ENCODE data around the gene GPN2. TPM values are rescaled to one million over a fixed set of nuclear protein-coding genes. Genes with fewer than 3 reads are reported as not detected.
A peak's percentile ranks its signal among the peaks of the same experiment; 100 is the strongest.

GPN2 gene
- total and polyA plus RNA-seq, 8 donors = 23.5 to 34.1 (median 31.0) TPM

DNA sequence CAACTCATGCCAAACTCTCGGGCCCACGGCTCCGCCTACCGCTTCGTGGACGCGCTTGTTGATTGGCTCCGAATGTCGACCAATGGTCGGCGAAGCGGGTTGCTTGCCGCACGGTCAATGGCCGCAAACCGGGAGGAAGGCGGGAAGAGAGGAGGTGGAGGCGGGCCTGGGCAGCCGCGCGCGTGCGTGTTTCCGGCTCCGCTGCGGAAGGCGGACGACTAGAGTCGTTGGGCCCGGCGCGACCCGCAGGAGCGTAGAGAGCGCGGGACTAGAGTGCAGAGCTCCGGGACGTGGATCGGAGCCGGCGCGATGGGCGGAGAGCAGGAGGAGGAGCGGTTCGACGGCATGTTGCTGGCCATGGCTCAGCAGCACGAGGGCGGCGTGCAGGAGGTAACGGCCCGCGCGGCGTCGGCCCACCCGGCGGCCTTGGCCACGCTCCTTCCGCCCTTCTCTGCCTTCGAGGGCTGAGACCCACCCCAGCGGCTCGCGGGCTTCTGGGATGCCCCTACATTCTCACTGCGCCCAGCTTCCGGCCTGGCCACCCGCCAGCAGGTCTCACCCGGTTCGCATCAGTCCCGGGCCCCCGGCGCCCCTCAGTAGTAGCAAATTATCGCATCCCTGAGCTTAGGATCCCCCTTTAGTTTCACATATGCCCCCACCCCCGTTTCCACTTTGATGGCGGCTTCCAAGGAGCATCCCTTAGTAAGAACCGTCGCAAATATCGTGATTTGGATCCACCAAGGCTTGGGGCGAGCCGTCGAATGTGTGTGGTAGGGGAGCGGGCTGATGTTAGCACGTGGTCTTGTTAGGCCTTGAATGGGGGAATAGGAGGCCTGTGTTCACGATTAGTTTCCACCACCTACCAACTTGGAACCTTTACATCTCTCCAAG, 31.7 kb upstream of the GPN2 start, which contains the start of gene NUDC:
TSS of gene NUDC (plus strand) at position 204 of the 891 bp plus-strand sequence. CDS start at position 310, 106 bp downstream.
- H3K9me3 ChIP-seq = no peaks in the 10 kb centered on the region
- H3K27me3 ChIP-seq = no peaks in the 10 kb centered on the region
- peaks cover 3 to 36% of the 10 kb centered on the region in 2 donors for H3K36me3 ChIP-seq
- TF ChIP-seq, protein P1, sequence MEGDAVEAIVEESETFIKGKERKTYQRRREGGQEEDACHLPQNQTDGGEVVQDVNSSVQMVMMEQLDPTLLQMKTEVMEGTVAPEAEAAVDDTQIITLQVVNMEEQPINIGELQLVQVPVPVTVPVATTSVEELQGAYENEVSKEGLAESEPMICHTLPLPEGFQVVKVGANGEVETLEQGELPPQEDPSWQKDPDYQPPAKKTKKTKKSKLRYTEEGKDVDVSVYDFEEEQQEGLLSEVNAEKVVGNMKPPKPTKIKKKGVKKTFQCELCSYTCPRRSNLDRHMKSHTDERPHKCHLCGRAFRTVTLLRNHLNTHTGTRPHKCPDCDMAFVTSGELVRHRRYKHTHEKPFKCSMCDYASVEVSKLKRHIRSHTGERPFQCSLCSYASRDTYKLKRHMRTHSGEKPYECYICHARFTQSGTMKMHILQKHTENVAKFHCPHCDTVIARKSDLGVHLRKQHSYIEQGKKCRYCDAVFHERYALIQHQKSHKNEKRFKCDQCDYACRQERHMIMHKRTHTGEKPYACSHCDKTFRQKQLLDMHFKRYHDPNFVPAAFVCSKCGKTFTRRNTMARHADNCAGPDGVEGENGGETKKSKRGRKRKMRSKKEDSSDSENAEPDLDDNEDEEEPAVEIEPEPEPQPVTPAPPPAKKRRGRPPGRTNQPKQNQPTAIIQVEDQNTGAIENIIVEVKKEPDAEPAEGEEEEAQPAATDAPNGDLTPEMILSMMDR (IDR thresholded peaks at IDR 0.05) = no peak
- H3K4me1 ChIP-seq = peaks cover 13 to 32% of the 10 kb centered on the region in 2 donors
- DNase-seq (peak; percentile 94 to 99 (median 98)), ATAC-seq (peak; percentile 99)
- intact Hi-C loops (cut with DNase I) = no loop called here
- H3K4me3 ChIP-seq = peak within 1 kb of the TSS; percentile 98 to 100
- H3K27ac ChIP-seq = peak within 1 kb of the TSS; percentile 82 to 91

DNA sequence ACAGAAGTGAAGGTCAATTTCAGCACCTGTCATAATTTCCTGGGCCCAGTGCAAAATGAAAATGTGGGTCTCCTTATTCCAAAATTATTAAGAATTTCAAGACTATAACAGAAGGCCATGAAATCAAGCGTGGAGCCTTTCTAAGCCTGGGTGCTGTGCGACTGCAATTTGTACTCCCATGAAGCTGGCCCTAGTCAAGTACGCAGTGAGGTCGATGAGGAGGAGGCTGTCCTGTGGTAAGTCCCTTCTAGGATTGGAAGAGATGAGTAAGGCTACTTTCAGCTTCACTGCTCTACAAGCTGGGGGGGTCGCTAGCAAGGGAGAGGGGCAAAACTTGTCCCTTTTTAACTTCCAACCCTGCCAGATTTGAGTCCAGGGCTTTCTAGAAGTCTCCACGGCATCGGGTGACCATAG, 31.1 kb upstream of the GPN2 start:
- Histone ChIP-seq H3K36me3 (peaks cover 3 to 29% of the 10 kb centered on the region in 2 donors), H3K27ac (peak overlapping the region; percentile 82 to 91), H3K9me3 (no peaks in the 10 kb centered on the region), H3K27me3 (no peaks in the 10 kb centered on the region), H3K4me1 (peaks cover 13 to 32% of the 10 kb centered on the region in 2 donors), H3K4me3 (peak overlapping the region; percentile 98 to 100)
- intact Hi-C loops (cut with DNase I) = no loop called here
- ATAC-seq (peak; percentile 44), DNase-seq (no peak)
- TF ChIP-seq, protein P1 (IDR thresholded peaks at IDR 0.05) = no peak

DNA sequence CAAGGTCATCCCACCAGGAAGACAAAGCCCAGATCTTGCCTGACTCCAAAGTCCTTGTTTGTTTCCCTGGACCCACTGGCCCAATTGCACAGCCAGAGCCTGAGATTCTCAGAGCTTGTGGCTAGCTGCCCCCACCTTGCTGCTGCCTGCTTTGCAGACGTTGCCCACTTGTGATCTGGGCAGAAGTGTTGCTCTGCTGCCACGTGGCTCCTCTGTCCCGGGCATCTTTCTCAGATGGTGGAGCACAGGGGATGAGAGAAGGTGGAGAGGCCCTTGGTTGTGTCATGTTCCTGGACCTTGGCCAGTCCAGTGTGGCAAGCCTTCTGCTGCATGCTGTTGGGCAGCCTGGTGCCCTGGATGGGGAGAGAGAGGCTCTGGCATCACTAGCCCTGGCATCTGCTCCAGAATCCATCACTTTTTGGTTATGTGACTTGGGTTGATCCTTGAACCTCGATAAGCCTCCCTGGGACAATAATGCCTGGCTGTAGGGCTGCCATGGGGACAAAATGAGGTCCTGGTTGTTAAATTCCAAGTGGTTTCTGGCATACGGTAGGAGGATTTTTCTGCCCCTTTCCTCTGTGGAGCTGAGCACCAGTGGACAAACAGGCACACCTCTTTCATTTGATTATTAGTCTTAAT, 25.2 kb upstream of the GPN2 start:
- TF ChIP-seq, protein P1 (IDR thresholded peaks at IDR 0.05) = no peak
- intact Hi-C loops (cut with DNase I) = no loop called here
- DNase-seq (peak in 1 of 4 donors; percentile 70), ATAC-seq (peak; percentile 5)
- Histone ChIP-seq H3K27me3 (no peaks in the 10 kb centered on the region), H3K36me3 (no peaks in the 10 kb centered on the region), H3K4me1 (no peaks in the 10 kb centered on the region), H3K4me3 (no peak overlapping the region), H3K9me3 (no peaks in the 10 kb centered on the region), H3K27ac (no peak overlapping the region)

DNA sequence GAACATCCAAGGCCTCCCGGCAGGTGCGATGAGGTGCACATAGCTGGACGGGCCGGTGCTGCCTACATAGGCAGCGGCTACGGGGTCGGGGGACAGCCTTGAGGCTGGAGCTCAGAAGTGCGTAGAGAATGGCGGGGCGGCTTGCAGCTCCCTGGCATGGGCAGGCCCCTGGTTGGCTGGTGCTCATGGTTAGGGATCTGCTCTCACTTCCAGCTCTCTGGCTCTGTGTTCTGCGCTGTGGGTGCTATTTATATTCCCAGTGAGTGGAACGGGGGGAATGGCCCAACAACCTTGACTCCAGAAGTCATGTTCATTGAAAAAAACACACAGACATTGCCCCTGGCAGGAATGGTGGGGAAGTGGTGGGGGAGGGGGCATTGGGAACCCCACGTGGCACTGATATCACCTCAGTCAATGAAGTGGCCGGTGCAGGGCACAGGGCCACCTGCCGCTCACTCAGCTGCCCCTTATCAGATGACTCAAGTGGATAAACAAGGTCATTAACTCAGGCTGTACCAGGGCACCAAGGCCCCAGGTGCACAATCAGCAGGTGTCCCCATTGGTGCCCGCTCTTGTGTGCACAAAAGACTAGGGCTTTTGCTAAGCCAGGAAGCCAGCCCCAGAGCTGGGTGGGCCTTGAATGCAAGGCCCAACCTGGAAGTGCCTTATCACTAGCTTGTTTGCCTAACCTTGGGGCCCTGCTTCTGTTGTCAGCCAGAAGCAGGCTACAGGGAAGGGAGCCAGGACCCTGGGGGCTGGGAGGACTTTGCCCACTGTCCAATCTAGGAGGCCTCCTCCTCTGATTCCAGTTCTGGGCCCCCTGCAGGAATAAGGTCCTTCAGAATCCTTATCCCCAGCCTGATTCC, 23.9 kb upstream of the GPN2 start, which contains the start of gene NR0B2:
TSS of gene NR0B2 (minus strand) at position 222 of the 866 bp plus-strand sequence. CDS start at position 187, 35 bp downstream.
- Histone ChIP-seq H3K4me1 (no peaks in the 10 kb centered on the region), H3K27ac (peak within 1 kb of the TSS; percentile 55 to 72), H3K27me3 (no peaks in the 10 kb centered on the region), H3K4me3 (peak within 1 kb of the TSS; percentile 5 to 18), H3K9me3 (no peaks in the 10 kb centered on the region), H3K36me3 (no peaks in the 10 kb centered on the region)
- peak; percentile 31 to 85 (median 83) for DNase-seq
- intact Hi-C loops (cut with DNase I) = no loop called here
- TF ChIP-seq, protein P1 (IDR thresholded peaks at IDR 0.05) = no peak
- ATAC-seq = peak; percentile 79
